ENCODE results near the gene VPS13D.

- TF ChIP-seq POLR2A (IDR thresholded peaks at IDR 0.05; ENCODE audit: low read length) (no peak), GATA1 (IDR thresholded peaks at IDR 0.05; ENCODE audit: low read depth, low read length) (no peak)
Observed at GRCh38 chr1:12200208-12200607, 29.6 kb upstream of the VPS13D start.

Measured in erythroblast (primary cell).